Endothelial cell (in vitro differentiated cells): Measurements from ENCODE around the gene NCF2. TPM values are rescaled to one million over a fixed set of nuclear protein-coding genes. Genes with fewer than 3 reads are reported as not detected.
A peak's percentile ranks its signal among the peaks of the same experiment; 100 is the strongest.

ENCODE experiments used
- DNase-seq: peaks from one replicate; pipeline ENCODE4 v3.0.0; 2021; ENCODE audit warnings: low spot score
- H3K27ac Mint-ChIP-seq: one replicate; pipeline ENCODE4 v1.8.0; 2021; ENCODE audit warnings: mixed read lengths, inconsistent platforms; ENCODE audit not compliant: unreplicated experiment
- H3K27me3 Mint-ChIP-seq: one replicate; pipeline ENCODE4 v1.8.0; 2021; ENCODE audit warnings: mild to moderate bottlenecking, moderate library complexity, mixed read lengths, inconsistent platforms; ENCODE audit not compliant: unreplicated experiment
- H3K36me3 Mint-ChIP-seq: one replicate; pipeline ENCODE4 v1.8.0; 2021; ENCODE audit warnings: mild to moderate bottlenecking, low read depth, mixed read lengths, inconsistent platforms; ENCODE audit not compliant: unreplicated experiment
- H3K4me1 Mint-ChIP-seq: one replicate; pipeline ENCODE4 v1.8.0; 2021; ENCODE audit warnings: mild to moderate bottlenecking, mixed read lengths, inconsistent platforms; ENCODE audit not compliant: unreplicated experiment
- H3K4me3 Mint-ChIP-seq: one replicate; pipeline ENCODE4 v1.8.0; 2021; ENCODE audit warnings: mild to moderate bottlenecking, mixed read lengths, inconsistent platforms; ENCODE audit not compliant: unreplicated experiment
- H3K9me3 Mint-ChIP-seq: one replicate; pipeline ENCODE4 v1.8.0; 2021; ENCODE audit warnings: mixed read lengths, inconsistent platforms; ENCODE audit not compliant: unreplicated experiment
- total RNA-seq: library from RNA; stranded (reverse); fragmentation: NEBNext Ultra II Directional; extraction: Animal tissue kit (Norgen Biotek cat#: 25700); gene quantifications from one replicate; pipeline ENCODE4 v1.2.1, GENCODE V29; 2021; ENCODE audit not compliant: unreplicated experiment
- TF ChIP-seq, protein P1 (sequence below): fragments of 200-600 bp; sonication (generic); IDR thresholded peaks from one replicate; pipeline ENCODE4 v1.5.0; 2021; ENCODE audit warnings: antibody characterized with exemption; ENCODE audit not compliant: unreplicated experiment

The NCF2 gene
- total RNA-seq, 1 donor from 2014 or later: 0.67 TPM

DNA sequence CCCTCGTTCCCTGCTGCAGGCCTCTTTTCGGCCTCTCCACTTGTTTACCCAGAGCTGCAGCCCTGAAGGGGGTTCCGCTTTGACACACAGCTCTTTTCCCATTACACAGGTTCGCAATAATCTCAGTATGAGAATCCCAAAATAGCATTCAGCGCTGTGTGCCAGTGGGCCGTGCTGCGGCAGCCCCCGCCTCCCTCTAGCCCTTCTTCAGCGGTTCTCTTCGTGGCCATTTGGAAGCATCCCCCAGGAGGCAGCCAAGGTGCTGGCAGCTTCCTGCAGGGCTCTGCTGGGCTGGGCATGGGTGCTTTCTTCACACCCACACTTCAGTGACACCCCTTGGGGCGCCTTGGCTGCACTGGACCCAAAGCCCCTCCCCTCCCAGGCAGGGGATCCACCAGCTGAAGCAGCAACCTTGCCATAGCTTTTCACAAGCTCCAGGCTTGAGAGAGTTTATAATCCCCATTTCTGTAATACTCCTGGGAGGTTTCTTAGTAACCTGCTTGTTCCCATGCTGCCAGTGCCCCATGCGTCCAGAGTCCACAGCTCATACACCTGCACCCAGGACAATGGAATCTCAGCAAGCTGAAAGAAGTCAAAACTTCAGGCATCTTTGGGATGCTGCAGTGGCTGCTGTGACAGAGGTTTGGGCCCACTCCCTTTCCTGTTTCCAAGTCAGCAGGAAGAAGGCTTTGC, 8.1 kb downstream of the NCF2 start:
- H3K36me3 Mint-ChIP-seq: no peaks in the 10 kb centered on the region
- H3K27ac Mint-ChIP-seq: no peak overlapping the region
- no peaks in the 10 kb centered on the region for H3K27me3 Mint-ChIP-seq
- TF ChIP-seq, protein P1, sequence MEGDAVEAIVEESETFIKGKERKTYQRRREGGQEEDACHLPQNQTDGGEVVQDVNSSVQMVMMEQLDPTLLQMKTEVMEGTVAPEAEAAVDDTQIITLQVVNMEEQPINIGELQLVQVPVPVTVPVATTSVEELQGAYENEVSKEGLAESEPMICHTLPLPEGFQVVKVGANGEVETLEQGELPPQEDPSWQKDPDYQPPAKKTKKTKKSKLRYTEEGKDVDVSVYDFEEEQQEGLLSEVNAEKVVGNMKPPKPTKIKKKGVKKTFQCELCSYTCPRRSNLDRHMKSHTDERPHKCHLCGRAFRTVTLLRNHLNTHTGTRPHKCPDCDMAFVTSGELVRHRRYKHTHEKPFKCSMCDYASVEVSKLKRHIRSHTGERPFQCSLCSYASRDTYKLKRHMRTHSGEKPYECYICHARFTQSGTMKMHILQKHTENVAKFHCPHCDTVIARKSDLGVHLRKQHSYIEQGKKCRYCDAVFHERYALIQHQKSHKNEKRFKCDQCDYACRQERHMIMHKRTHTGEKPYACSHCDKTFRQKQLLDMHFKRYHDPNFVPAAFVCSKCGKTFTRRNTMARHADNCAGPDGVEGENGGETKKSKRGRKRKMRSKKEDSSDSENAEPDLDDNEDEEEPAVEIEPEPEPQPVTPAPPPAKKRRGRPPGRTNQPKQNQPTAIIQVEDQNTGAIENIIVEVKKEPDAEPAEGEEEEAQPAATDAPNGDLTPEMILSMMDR: no peak
- no peak overlapping the region for H3K4me3 Mint-ChIP-seq
- DNase-seq: no peak
- peaks cover 17% of the 10 kb centered on the region for H3K4me1 Mint-ChIP-seq
- no peaks in the 10 kb centered on the region for H3K9me3 Mint-ChIP-seq

DNA sequence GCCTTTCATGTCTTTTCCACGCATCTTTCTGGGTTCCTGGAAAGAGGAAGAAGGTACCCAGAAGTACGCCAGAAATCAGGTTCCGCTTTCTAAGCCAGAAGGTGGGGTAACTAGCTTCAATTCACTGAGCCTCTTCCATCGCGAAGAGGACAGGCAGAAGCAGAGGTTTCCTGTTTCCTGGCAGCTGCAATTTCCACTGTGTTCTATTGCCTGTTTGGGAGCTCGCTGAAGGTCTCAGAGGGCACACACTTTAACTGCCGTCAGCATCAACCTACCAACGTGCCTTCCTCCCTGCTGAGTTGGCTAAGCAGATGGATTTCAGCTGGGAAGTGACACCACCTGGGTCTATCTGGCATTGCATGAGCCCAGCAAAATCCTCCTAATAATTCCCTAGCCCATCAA, 10.0 kb downstream of the NCF2 start:
- Mint-ChIP-seq H3K9me3 (no peaks in the 10 kb centered on the region), H3K4me1 (peaks cover 17% of the 10 kb centered on the region), H3K4me3 (no peak overlapping the region), H3K27ac (peak overlapping the region; percentile 93), H3K27me3 (no peaks in the 10 kb centered on the region), H3K36me3 (no peaks in the 10 kb centered on the region)
- TF ChIP-seq, protein P1: no peak
- peak; percentile 59 for DNase-seq

DNA sequence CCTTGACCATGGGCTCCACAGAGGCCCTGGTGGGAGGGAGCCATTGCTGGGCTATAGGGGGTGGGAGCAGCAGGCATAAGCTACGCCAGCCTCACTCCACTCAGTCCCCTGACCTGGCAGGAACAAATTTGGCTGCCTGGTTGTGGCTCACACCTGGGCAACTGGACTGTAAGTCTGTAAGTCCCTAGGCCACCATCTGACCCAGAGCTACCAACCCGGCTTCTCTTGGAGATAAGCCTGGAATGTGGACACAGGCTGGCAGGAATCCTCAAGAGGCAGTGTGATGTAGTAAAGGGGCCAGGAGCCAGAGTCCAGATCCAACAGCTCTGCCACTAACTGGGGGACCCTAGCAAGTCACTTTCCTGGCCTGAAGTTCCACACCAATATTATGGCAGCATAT, 11.4 kb downstream of the NCF2 start:
- Mint-ChIP-seq H3K27ac (no peak overlapping the region), H3K4me1 (peaks cover 17% of the 10 kb centered on the region), H3K36me3 (no peaks in the 10 kb centered on the region), H3K27me3 (peaks cover 2% of the 10 kb centered on the region), H3K4me3 (no peak overlapping the region), H3K9me3 (no peaks in the 10 kb centered on the region)
- DNase-seq: no peak
- TF ChIP-seq, protein P1: no peak

DNA sequence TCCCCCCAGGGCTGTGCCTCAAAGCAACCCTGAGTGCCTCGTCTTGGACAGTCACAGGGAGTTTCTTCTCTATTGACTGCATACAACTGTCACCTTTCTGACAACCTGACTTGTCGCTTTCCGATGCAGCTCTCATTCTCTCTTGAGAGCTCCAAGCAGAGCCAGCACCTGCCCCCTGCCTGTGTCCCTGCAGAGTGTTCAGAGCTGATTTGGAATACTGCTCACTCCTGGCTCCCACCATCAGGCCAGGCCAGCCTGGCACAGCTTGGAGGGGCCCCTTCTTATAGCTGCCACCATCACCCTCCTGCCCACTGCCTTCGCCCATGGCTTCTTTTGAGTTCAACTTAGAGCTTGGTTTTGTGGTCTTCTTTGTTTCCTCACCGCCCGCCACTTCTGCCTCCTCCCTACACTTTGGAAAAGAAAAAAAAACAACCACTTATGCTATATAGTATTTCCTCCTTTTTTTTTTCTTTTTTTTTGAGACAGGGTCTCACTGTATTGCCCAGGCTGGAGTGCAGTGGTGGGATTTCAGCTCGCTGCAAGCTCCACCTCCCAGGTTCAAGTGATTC, 12.3 kb downstream of the NCF2 start:
- Mint-ChIP-seq H3K27ac (no peak overlapping the region), H3K9me3 (no peaks in the 10 kb centered on the region), H3K27me3 (peaks cover 2% of the 10 kb centered on the region), H3K36me3 (no peaks in the 10 kb centered on the region), H3K4me1 (peaks cover 15% of the 10 kb centered on the region), H3K4me3 (no peak overlapping the region)
- TF ChIP-seq, protein P1: no peak
- DNase-seq: no peak

DNA sequence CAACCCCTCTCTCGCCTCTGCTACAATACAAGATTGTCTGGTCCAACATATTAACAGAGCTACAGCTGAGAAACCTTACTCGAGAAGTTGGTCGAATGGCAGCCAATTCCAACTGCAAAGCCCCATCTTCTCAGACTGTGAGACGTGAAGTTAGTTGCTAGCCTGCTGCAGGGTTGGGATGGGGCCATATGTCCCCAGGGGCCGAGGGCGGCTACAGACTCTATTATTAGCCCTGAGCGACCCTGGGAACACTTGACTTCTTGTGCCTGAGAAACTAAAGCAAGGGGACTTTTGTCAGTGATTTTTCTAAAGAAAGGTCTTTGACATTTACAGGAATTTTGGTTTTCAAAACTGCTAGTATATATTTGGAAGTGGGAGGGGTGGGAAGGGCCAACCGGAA, 13.7 kb downstream of the NCF2 start:
- no peaks in the 10 kb centered on the region for H3K36me3 Mint-ChIP-seq
- DNase-seq: no peak
- H3K4me3 Mint-ChIP-seq: no peak overlapping the region
- H3K4me1 Mint-ChIP-seq: peaks cover 5% of the 10 kb centered on the region
- H3K27ac Mint-ChIP-seq: no peak overlapping the region
- TF ChIP-seq, protein P1: no peak
- no peaks in the 10 kb centered on the region for H3K9me3 Mint-ChIP-seq
- peaks cover 2% of the 10 kb centered on the region for H3K27me3 Mint-ChIP-seq
